Adipocyte (in vitro differentiated cells): Measurements from ENCODE around the gene SLTM.

Source experiments
- DNase-seq: peaks from one replicate; pipeline ENCODE4 v3.0.0-alpha.2; 2015; ENCODE audit warnings: low read depth
- H3K27me3 ChIP-seq: replicated peaks from 2 replicates; pipeline ENCODE4 v1.7.0; 2013; ENCODE audit warnings: mild to moderate bottlenecking, low read length, moderate library complexity; ENCODE audit not compliant: control insufficient read depth, insufficient read depth
- H3K36me3 ChIP-seq: 2 replicates; pipeline ENCODE4 v1.7.0; 2013; ENCODE audit warnings: low read length, mild to moderate bottlenecking, moderate library complexity; ENCODE audit not compliant: control insufficient read depth, insufficient read depth, severe bottlenecking
- H3K4me1 ChIP-seq: 2 replicates; pipeline ENCODE4 v1.7.0; 2013; ENCODE audit warnings: mild to moderate bottlenecking, low read length, moderate library complexity; ENCODE audit not compliant: control insufficient read depth, insufficient read depth
- H3K4me3 ChIP-seq: 2 replicates; pipeline ENCODE4 v1.7.0; 2013; ENCODE audit warnings: mild to moderate bottlenecking, low read length, moderate library complexity
- H3K9ac ChIP-seq: 2 replicates; pipeline ENCODE4 v1.7.0; 2013; ENCODE audit warnings: mild to moderate bottlenecking, low read length, moderate library complexity
- H3K9me3 ChIP-seq: 2 replicates; pipeline ENCODE4 v1.7.0; 2013; ENCODE audit warnings: mild to moderate bottlenecking, low read length, moderate library complexity; ENCODE audit not compliant: control insufficient read depth

The SLTM gene

GRCh38 chr15:58933281-58934113 lies at the start of gene SLTM:
TSS of gene SLTM (minus strand) at chr15:58933679. CDS start at chr15:58933565, 114 bp downstream.
- H3K4me1 ChIP-seq: peaks cover 17% of the 10 kb centered on the region
- no peaks in the 10 kb centered on the region for H3K27me3 ChIP-seq
- H3K9me3 ChIP-seq: no peaks in the 10 kb centered on the region
- H3K4me3 ChIP-seq: peak within 1 kb of the TSS; percentile 98
- peaks cover 21% of the 10 kb centered on the region for H3K36me3 ChIP-seq
- peak; percentile 97 for DNase-seq
- peak within 1 kb of the TSS; percentile 100 for H3K9ac ChIP-seq

- H3K9ac ChIP-seq: peak overlapping the region; percentile 22
- DNase-seq: no peak
- no peaks in the 10 kb centered on the region for H3K27me3 ChIP-seq
- no peaks in the 10 kb centered on the region for H3K9me3 ChIP-seq
- H3K36me3 ChIP-seq: no peaks in the 10 kb centered on the region
- H3K4me3 ChIP-seq: no peak overlapping the region
- H3K4me1 ChIP-seq: peaks cover 33% of the 10 kb centered on the region
Measured at GRCh38 chr15:58983261-58983660, 49.8 kb upstream of the SLTM start.

GRCh38 chr15:58981808-58982475 lies 48.5 kb upstream of the SLTM start:
- Histone ChIP-seq H3K9ac (no peak overlapping the region), H3K36me3 (no peaks in the 10 kb centered on the region), H3K4me3 (no peak overlapping the region), H3K4me1 (peaks cover 30% of the 10 kb centered on the region), H3K27me3 (no peaks in the 10 kb centered on the region), H3K9me3 (no peaks in the 10 kb centered on the region)
- DNase-seq: no peak

- Histone ChIP-seq H3K27me3 (no peaks in the 10 kb centered on the region), H3K9ac (no peak overlapping the region), H3K9me3 (no peaks in the 10 kb centered on the region), H3K4me1 (peaks cover 26% of the 10 kb centered on the region), H3K4me3 (no peak overlapping the region), H3K36me3 (no peaks in the 10 kb centered on the region)
- DNase-seq: peak; percentile 79
Measured at GRCh38 chr15:58980351-58980939, 47.0 kb upstream of the SLTM start.

- H3K9me3 ChIP-seq: no peaks in the 10 kb centered on the region
- DNase-seq: no peak
- H3K36me3 ChIP-seq: no peaks in the 10 kb centered on the region
- H3K4me1 ChIP-seq: peaks cover 16% of the 10 kb centered on the region
- peaks cover 4% of the 10 kb centered on the region for H3K27me3 ChIP-seq
- H3K9ac ChIP-seq: no peak overlapping the region
- no peak overlapping the region for H3K4me3 ChIP-seq
Measured at GRCh38 chr15:58977887-58978286, 44.4 kb upstream of the SLTM start.

- no peaks in the 10 kb centered on the region for H3K36me3 ChIP-seq
- no peaks in the 10 kb centered on the region for H3K27me3 ChIP-seq
- H3K4me3 ChIP-seq: no peak overlapping the region
- H3K9ac ChIP-seq: no peak overlapping the region
- H3K9me3 ChIP-seq: no peaks in the 10 kb centered on the region
- H3K4me1 ChIP-seq: no peaks in the 10 kb centered on the region
- no peak for DNase-seq
Measured at GRCh38 chr15:58967479-58967878, 34.0 kb upstream of the SLTM start.

GRCh38 chr15:58966698-58967097 lies 33.2 kb upstream of the SLTM start:
- Histone ChIP-seq H3K36me3 (no peaks in the 10 kb centered on the region), H3K4me1 (no peaks in the 10 kb centered on the region), H3K4me3 (no peak overlapping the region), H3K9ac (no peak overlapping the region), H3K9me3 (no peaks in the 10 kb centered on the region), H3K27me3 (no peaks in the 10 kb centered on the region)
- DNase-seq: no peak

GRCh38 chr15:58962662-58963565 lies 29.4 kb upstream of the SLTM start:
- Histone ChIP-seq H3K9me3 (no peaks in the 10 kb centered on the region), H3K4me3 (no peak overlapping the region), H3K4me1 (no peaks in the 10 kb centered on the region), H3K36me3 (no peaks in the 10 kb centered on the region), H3K27me3 (no peaks in the 10 kb centered on the region), H3K9ac (no peak overlapping the region)
- DNase-seq: peak; percentile 30

GRCh38 chr15:58962136-58962535 lies 28.7 kb upstream of the SLTM start:
- Histone ChIP-seq H3K27me3 (no peaks in the 10 kb centered on the region), H3K9ac (no peak overlapping the region), H3K4me3 (no peak overlapping the region), H3K9me3 (no peaks in the 10 kb centered on the region), H3K36me3 (no peaks in the 10 kb centered on the region), H3K4me1 (no peaks in the 10 kb centered on the region)
- no peak for DNase-seq

GRCh38 chr15:58958811-58959210 lies 25.3 kb upstream of the SLTM start:
- Histone ChIP-seq H3K4me3 (no peak overlapping the region), H3K4me1 (peaks cover 1% of the 10 kb centered on the region), H3K9me3 (no peaks in the 10 kb centered on the region), H3K9ac (no peak overlapping the region), H3K27me3 (no peaks in the 10 kb centered on the region), H3K36me3 (no peaks in the 10 kb centered on the region)
- no peak for DNase-seq
